Vagina (tissue), 2 donors: Measurements from ENCODE around the gene FAR1.

Experiments used
- CTCF ChIP-seq, 3 experiments: fragments of 450-650 bp in 2 of 3; fragments of 200-600 bp in 1 of 3; sonication (generic) in 1 of 3; IDR thresholded peaks; one replicate each; pipeline ENCODE4 v1.5.1; 2017 to 2019; ENCODE audit warnings: antibody characterized with exemption in 3 of 3, mild to moderate bottlenecking in 2 of 3, moderate library complexity in 2 of 3
- POLR2AphosphoS5 ChIP-seq, 2 donors: sonication (generic); formaldehyde crosslinking; IDR thresholded peaks; one replicate each; pipeline ENCODE4 v1.9.0; 2017; ENCODE audit warnings: antibody characterized with exemption in 2 of 2, mild to moderate bottlenecking in 2 of 2, low read depth in 1 of 2; ENCODE audit not compliant: insufficient read depth in 1 of 2

- no peak for TF ChIP-seq CTCF (IDR thresholded peaks at IDR 0.05)
- no peak for TF ChIP-seq POLR2AphosphoS5 (IDR thresholded peaks at IDR 0.05; ENCODE audit: insufficient read depth in 1 of 2, low read depth in 1 of 2)
Measured at GRCh38 chr11:13726456-13726855, 58.0 kb downstream of the FAR1 start.
